HL-60 (cell line): ENCODE measurements around the gene CUL2.

Experiments used
- CTCF ChIP-seq: IDR thresholded peaks from one replicate; pipeline ENCODE4 v1.5.1; 2011; ENCODE audit warnings: low read length, control low read depth, inconsistent platforms; ENCODE audit not compliant: insufficient read depth
- GABPA ChIP-seq: IDR thresholded peaks from 2 replicates; pipeline ENCODE4 v1.6.1; 2012; ENCODE audit warnings: low read depth
- POLR2AphosphoS5 ChIP-seq: IDR thresholded peaks from 2 replicates; pipeline ENCODE4 v1.6.1; 2012; ENCODE audit warnings: low read depth

GRCh38 chr10:34969171-34969570, 121.0 kb downstream of the CUL2 start:
- no peak for TF ChIP-seq CTCF
- TF ChIP-seq GABPA: no peak
- TF ChIP-seq POLR2AphosphoS5: no peak
